ENCODE data around the gene C10orf90.

DNA sequence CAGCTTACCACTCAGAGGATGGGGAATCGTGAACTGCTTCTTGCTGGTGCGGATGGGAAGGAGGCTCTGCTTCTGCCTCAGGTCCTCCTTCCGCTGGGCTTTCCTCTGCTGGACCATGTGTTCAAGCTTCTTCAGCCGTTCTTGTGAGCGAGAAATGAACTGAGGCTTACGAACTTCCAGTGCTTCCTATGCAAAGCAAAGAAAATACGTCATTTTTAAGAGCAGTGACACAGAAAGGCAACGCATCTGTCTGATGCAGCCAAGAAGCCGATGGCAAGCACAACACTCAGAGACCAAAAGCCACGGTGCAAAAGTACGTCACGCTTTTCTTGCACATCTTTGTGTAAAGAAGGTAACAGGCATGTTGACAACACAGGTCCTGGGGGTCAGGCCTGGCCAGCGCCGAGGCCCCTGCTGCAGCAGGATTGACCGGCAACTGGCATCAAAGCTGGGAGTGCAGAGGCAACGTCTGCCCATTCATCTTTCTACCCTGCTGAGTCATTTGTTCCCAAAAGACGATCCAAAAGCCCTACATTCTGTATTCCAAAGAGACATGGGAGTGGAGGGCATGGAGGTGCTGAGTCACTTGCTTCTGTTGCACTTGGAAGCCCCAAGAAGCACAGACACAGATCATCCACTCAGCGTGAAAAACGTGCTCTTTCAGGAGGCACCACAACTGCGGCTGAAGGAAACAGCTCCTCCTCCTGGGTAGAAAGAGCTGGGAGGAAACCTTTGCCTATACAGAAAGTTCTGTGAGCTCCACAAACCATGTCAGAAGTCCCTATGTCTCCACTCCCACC lies 211.3 kb downstream of the C10orf90 start:
- TF ChIP-seq TAF1 (IDR thresholded peaks at IDR 0.05; ENCODE audit: borderline replicate concordance, insufficient read depth, low read length) (no peak), POLR2AphosphoS5 (IDR thresholded peaks at IDR 0.05; ENCODE audit: low read depth, low read length) (no peak)
